ENCODE results near the gene TERT. TPM values are rescaled to one million over a fixed set of nuclear protein-coding genes. Genes with fewer than 3 reads are reported as not detected.
"Not testable (repeated sequence)": the region's sequence is repeated elsewhere in the genome, so short reads cannot be mapped to it uniquely, and the experiment has no call there.

TERT gene
- total RNA-seq, 1 donor from 2014 or later, result 0.20 TPM

DNA sequence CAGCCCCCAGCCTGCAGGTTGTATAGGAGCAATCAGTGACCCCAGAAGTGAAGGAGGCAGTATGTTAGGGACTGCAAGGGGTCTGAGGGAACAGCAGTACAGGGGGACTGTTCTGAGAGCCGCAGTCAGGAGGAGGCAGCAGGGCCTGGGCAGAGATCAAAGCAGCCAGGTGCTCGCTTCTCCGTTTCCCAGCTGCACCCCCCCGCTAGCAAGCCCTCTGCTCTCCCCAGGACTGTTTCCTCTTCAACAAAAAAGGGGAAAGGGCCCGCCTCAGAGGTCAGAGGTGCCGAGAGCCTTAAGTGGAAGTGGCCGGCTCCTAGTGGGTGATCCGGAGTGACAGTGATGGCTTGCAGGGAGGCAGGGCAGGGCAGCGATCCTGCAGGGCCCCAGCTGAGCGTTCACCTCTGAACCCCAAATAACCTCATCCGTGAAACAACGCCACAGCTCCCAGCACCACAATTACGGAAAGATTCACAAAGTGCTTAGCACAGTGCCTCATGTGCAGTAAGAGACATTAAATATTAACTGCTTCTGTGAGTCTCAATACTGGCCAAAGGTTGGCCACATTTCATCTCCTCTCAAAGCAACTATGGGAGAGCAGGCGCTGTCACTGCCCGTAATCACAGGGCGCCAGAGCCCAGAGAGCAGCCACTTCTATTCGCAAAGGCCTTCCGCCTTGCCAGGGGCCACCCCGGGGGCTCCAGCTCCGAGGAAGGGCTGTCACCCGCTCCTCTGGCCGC is 42.1 kb upstream of the TERT start:
- no peak for DNase-seq (ENCODE audit: low spot score in 2 of 2, unreplicated experiment in 2 of 2)
- H3K4me3 Mint-ChIP-seq, result no peak overlapping the region
- H3K36me3 Mint-ChIP-seq, result peaks cover 18% of the 10 kb centered on the region
- TF ChIP-seq, protein P1, sequence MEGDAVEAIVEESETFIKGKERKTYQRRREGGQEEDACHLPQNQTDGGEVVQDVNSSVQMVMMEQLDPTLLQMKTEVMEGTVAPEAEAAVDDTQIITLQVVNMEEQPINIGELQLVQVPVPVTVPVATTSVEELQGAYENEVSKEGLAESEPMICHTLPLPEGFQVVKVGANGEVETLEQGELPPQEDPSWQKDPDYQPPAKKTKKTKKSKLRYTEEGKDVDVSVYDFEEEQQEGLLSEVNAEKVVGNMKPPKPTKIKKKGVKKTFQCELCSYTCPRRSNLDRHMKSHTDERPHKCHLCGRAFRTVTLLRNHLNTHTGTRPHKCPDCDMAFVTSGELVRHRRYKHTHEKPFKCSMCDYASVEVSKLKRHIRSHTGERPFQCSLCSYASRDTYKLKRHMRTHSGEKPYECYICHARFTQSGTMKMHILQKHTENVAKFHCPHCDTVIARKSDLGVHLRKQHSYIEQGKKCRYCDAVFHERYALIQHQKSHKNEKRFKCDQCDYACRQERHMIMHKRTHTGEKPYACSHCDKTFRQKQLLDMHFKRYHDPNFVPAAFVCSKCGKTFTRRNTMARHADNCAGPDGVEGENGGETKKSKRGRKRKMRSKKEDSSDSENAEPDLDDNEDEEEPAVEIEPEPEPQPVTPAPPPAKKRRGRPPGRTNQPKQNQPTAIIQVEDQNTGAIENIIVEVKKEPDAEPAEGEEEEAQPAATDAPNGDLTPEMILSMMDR (IDR thresholded peaks at IDR 0.05; ENCODE audit: unreplicated experiment), result no peak
- no peaks in the 10 kb centered on the region for H3K4me1 Mint-ChIP-seq
- H3K27me3 Mint-ChIP-seq (ENCODE audit: low read depth), result no peaks in the 10 kb centered on the region
- no peak overlapping the region for H3K27ac Mint-ChIP-seq
- no peaks in the 10 kb centered on the region for H3K9me3 Mint-ChIP-seq

DNA sequence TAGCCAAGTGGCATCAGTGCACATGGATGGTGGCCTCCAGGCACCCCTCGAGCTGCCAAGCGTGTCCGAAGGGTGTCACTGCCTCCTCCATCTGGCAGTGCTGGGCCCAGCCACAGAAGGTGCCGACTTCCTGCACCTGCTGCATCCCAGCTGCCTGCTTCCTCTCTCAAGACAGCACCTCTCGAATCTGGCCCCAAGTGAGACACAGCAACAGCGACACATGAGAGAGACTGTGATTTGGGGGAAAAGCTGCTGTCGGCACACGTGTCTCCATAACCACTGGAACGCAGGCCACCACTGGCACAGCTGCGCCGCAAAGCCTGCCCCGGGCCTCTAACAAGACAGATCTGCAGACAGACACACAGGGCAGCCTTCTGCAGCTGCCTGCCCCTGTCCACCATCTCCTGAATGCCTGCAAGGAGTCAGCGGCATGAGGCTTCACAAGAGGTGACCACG is 41.3 kb upstream of the TERT start:
- no peaks in the 10 kb centered on the region for H3K9me3 Mint-ChIP-seq
- no peak for DNase-seq (ENCODE audit: low spot score in 2 of 2, unreplicated experiment in 2 of 2)
- H3K4me1 Mint-ChIP-seq, result no peaks in the 10 kb centered on the region
- TF ChIP-seq, protein P1 (IDR thresholded peaks at IDR 0.05; ENCODE audit: unreplicated experiment), result no peak
- H3K27ac Mint-ChIP-seq, result no peak overlapping the region
- H3K27me3 Mint-ChIP-seq (ENCODE audit: low read depth), result no peaks in the 10 kb centered on the region
- H3K4me3 Mint-ChIP-seq, result no peak overlapping the region
- peaks cover 20% of the 10 kb centered on the region for H3K36me3 Mint-ChIP-seq

GRCh38 chr5:1335540-1336095 is 40.8 kb upstream of the TERT start:
- H3K4me1 Mint-ChIP-seq, result no peaks in the 10 kb centered on the region
- H3K27ac Mint-ChIP-seq, result no peak overlapping the region
- no peak overlapping the region for H3K4me3 Mint-ChIP-seq
- H3K27me3 Mint-ChIP-seq (ENCODE audit: low read depth), result no peaks in the 10 kb centered on the region
- H3K36me3 Mint-ChIP-seq, result peaks cover 23% of the 10 kb centered on the region
- H3K9me3 Mint-ChIP-seq, result no peaks in the 10 kb centered on the region
- DNase-seq (ENCODE audit: low spot score in 2 of 2, unreplicated experiment in 2 of 2), result no peak
- TF ChIP-seq, protein P1 (IDR thresholded peaks at IDR 0.05; ENCODE audit: unreplicated experiment), result no peak

GRCh38 chr5:1334831-1335539 is 40.1 kb upstream of the TERT start:
- Mint-ChIP-seq H3K4me3 (no peak overlapping the region), H3K27me3 (ENCODE audit: low read depth) (no peaks in the 10 kb centered on the region), H3K27ac (no peak overlapping the region), H3K4me1 (no peaks in the 10 kb centered on the region), H3K36me3 (peaks cover 25% of the 10 kb centered on the region), H3K9me3 (no peaks in the 10 kb centered on the region)
- DNase-seq (ENCODE audit: low spot score in 2 of 2, unreplicated experiment in 2 of 2), result no peak
- TF ChIP-seq, protein P1 (IDR thresholded peaks at IDR 0.05; ENCODE audit: unreplicated experiment), result no peak

- H3K36me3 Mint-ChIP-seq, result peaks cover 27% of the 10 kb centered on the region
- no peak overlapping the region for H3K27ac Mint-ChIP-seq
- H3K27me3 Mint-ChIP-seq (ENCODE audit: low read depth), result no peaks in the 10 kb centered on the region
- TF ChIP-seq, protein P1 (IDR thresholded peaks at IDR 0.05; ENCODE audit: unreplicated experiment), result no peak
- H3K4me3 Mint-ChIP-seq, result no peak overlapping the region
- no peaks in the 10 kb centered on the region for H3K9me3 Mint-ChIP-seq
- H3K4me1 Mint-ChIP-seq, result no peaks in the 10 kb centered on the region
- DNase-seq (ENCODE audit: low spot score in 2 of 2, unreplicated experiment in 2 of 2), result no peak
These were observed 39.1 kb upstream of the TERT start for GRCh38 chr5:1333986-1334385.

DNA sequence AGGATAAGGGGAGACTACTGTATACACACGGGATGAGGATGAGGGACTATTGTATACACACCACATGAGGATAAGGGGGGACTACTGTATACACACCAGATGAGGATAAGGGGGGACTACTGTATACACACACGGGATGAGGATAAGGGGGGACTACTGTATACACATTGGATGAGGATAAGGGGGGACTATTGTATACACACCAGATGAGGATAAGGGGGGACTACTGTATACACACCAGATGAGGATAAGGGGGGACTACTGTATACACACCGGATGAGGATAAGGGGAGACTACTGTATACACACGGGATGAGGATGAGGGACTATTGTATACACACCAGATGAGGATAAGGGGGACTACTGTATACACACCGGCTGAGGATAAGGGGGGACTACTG is 38.4 kb upstream of the TERT start:
- H3K36me3 Mint-ChIP-seq, result peaks cover 34% of the 10 kb centered on the region
- not testable (repeated sequence) for H3K27me3 Mint-ChIP-seq (ENCODE audit: low read depth); H3K4me3 Mint-ChIP-seq; H3K27ac Mint-ChIP-seq; H3K9me3 Mint-ChIP-seq; DNase-seq (ENCODE audit: low spot score in 2 of 2, unreplicated experiment in 2 of 2); H3K4me1 Mint-ChIP-seq

All from mesothelial cell of epicardium (in vitro differentiated cells).